K562 (cell line): ENCODE results near the gene PCNX2.

Experiments
- E2F1 ChIP-seq: sonication (generic); formaldehyde crosslinking; IDR thresholded peaks from 2 replicates; pipeline ENCODE4 v1.8.1; 2023; ENCODE audit warnings: mild to moderate bottlenecking, missing genetic modification reagents, moderate library complexity
- EP300 ChIP-seq: IDR thresholded peaks from 2 replicates; pipeline ENCODE4 v1.6.1; 2012; ENCODE audit warnings: low read length, improper control_type of control experiment
- JUNB ChIP-seq: fragments of 450-650 bp; formaldehyde crosslinking; conservative IDR thresholded peaks from 2 replicates; pipeline ENCODE4 v1.4.0; 2020; ENCODE audit warnings: mild to moderate bottlenecking
- KAT7 ChIP-seq: sonication (generic); formaldehyde crosslinking; IDR thresholded peaks from 2 replicates; pipeline ENCODE4 v1.8.0; 2022; ENCODE audit warnings: missing genetic modification reagents, mild to moderate bottlenecking, borderline replicate concordance
- KLF16 ChIP-seq: IDR thresholded peaks from 2 replicates; pipeline ENCODE4 v1.6.1; 2016; ENCODE audit warnings: antibody characterized with exemption
- MXI1 ChIP-seq: IDR thresholded peaks from 2 replicates; pipeline ENCODE4 v1.6.1; 2011; ENCODE audit warnings: low read depth, mild to moderate bottlenecking, improper control_type of control experiment, low read length
- NEUROD1 ChIP-seq: fragments of 150-350 bp; IDR thresholded peaks from 2 replicates; pipeline ENCODE4 v1.6.1; 2014; ENCODE audit warnings: borderline replicate concordance, low read length, low read depth; ENCODE audit not compliant: partially characterized antibody
- PHTF2 ChIP-seq: fragments of 250-450 bp; sonication (Bioruptor Pico); IDR thresholded peaks from 2 replicates; pipeline ENCODE4 v1.5.0; 2021; ENCODE audit warnings: mild to moderate bottlenecking
- POLR2A ChIP-seq: fragments of 450-650 bp; conservative IDR thresholded peaks from 2 replicates; pipeline ENCODE4 v1.6.1; 2016
- POLR2AphosphoS5 ChIP-seq: IDR thresholded peaks from 2 replicates; pipeline ENCODE4 v1.6.1; 2011; ENCODE audit warnings: mild to moderate bottlenecking, low read depth, low read length, moderate library complexity; ENCODE audit not compliant: control insufficient read depth, insufficient read depth
- RAD21 ChIP-seq, 2 experiments: fragments of 250-450 bp in 1 of 2; fragments of 450-650 bp in 1 of 2; sonication (Bioruptor Pico) in 1 of 2; formaldehyde crosslinking in 1 of 2; IDR thresholded peaks in 1 of 2; conservative IDR thresholded peaks in 1 of 2; 2 replicates each; pipeline versions ENCODE4 v1.4.0 to v1.8.0; 2020 to 2022; ENCODE audit warnings: mild to moderate bottlenecking in 2 of 2, moderate library complexity in 1 of 2
- SRSF9 ChIP-seq: fragments of 200-400 bp; formaldehyde crosslinking; IDR thresholded peaks from 2 replicates; pipeline ENCODE4 v1.6.1; 2017; ENCODE audit warnings: low read depth, low read length, borderline replicate concordance
- TF ChIP-seq, protein P1 (sequence below): fragments of 450-650 bp; IDR thresholded peaks from 2 replicates; pipeline ENCODE4 v1.6.1; 2016; ENCODE audit warnings: antibody characterized with exemption
- TF ChIP-seq, protein P2 (sequence below): sonication (generic); formaldehyde crosslinking; IDR thresholded peaks from 2 replicates; pipeline ENCODE4 v1.9.0; 2022; ENCODE audit warnings: mild to moderate bottlenecking, missing genetic modification reagents

- TF ChIP-seq SRSF9 (no peak), JUNB (CRISPR knock-in tag) (no peak), RAD21 (CRISPR knock-in tag; conservative IDR thresholded peaks at IDR 0.05 in 1 of 2, IDR thresholded peaks at IDR 0.05 in 1 of 2) (no peak), POLR2A (no peak), KLF16 (no peak), PHTF2 (CRISPR knock-in tag) (no peak), POLR2AphosphoS5 (no peak), E2F1 (CRISPR knock-in tag) (no peak), NEUROD1 (no peak), KAT7 (CRISPR knock-in tag) (no peak), EP300 (no peak), MXI1 (no peak)
- TF ChIP-seq, protein P1, sequence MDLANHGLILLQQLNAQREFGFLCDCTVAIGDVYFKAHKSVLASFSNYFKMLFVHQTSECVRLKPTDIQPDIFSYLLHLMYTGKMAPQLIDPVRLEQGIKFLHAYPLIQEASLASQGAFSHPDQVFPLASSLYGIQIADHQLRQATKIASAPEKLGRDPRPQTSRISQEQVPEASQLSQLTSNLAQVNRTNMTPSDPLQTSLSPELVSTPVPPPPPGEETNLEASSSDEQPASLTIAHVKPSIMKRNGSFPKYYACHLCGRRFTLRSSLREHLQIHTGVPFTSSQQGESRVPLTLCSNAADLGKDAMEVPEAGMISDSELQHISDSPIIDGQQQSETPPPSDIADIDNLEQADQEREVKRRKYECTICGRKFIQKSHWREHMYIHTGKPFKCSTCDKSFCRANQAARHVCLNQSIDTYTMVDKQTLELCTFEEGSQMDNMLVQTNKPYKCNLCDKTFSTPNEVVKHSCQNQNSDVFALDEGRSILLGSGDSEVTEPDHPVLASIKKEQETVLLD = no peak
- TF ChIP-seq, protein P2, sequence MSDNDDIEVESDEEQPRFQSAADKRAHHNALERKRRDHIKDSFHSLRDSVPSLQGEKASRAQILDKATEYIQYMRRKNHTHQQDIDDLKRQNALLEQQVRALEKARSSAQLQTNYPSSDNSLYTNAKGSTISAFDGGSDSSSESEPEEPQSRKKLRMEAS (CRISPR knock-in tag) = no peak
These were observed 13.6 kb downstream of the PCNX2 start for GRCh38 chr1:233281711-233282581.
